NCI-H2227 treated with DMSO at 0.1 percent for 48 hours (cell line): ENCODE measurements around the gene ARHGAP20.
"Not testable (repeated sequence)": the region's sequence is repeated elsewhere in the genome, so short reads cannot be mapped to it uniquely, and the experiment has no call there.

Experiments
- DNase-seq: peaks from one replicate; lab custom pipeline; 2025; lab: John Stamatoyannopoulos, UW

Gene ARHGAP20

DNA sequence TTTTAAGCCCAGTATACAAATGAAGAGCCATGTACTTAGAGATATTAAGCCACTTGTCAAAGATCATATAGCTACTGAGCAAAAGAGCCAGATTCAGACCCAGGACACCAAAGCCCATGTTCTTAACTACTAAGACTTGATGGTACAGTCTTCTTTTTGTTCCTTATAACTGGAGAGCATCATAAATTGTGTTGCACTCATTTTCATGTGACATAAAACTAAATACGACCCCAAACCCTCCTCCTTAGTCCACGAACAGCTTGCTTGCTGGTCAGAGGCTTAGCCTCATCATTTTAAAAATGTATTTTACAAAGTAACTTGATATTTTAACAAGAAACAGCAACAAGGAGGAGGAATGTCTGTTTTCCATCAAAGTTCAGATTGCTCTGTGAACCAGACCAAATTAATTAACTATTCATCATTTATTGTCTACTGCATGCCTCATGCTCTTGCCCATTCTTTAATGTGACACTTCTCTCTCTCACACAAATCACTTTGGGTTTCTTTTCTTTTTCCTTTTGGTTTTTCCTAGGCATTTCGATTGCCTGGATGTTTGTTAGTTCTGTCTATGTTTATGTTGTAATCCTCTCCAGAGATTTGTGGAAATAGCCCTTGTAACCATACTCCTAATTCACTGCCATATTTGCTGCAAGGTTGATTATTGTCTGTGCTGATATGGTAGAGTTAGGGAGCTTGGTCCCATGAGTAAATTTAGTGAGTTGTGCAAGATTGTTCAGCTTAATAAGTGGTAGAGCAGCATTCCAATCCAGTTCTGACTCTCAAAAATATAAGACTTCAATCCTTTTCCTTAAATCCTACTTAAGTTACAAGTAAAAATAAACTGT lies 8.4 kb upstream of the ARHGAP20 start:
- DNase-seq = no peak

DNA sequence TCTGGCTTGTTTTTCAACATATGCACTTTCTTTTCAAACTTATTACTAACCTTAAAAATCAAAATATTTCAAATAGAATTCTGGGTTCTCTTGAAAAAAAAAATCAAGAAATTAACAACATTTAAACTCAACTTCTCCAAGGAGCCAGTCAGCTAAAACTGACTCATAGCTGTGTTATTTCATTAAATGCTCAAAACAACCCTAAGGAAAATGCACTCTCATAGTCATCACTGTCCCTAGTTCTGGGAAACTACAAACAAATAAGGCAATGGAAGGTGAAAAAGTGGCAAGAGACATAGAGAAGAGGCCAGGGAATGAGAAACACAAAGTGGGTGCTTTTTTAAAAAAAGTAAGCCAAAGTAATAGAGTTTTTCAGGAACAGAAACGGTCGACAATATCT lies 4.1 kb upstream of the ARHGAP20 start:
- no peak for DNase-seq

DNA sequence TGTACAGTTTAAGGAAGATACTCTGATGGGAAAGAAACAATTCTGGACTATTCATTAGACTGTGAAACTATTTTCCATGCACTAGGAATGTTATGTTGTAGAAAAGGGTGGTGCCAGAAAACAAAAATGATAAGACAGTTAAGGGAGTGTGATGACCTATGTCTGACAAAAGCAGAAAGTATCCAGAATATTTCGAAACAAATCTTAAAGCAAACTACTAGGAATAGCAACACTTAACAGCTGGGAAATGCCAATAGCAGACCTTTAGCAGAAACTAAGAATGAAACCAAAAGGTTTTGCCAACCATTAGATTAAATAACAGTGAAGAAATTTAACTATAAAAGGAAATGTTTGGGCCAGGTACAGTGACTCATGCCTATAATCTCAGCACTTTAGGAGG lies 3.3 kb upstream of the ARHGAP20 start:
- no peak for DNase-seq

DNA sequence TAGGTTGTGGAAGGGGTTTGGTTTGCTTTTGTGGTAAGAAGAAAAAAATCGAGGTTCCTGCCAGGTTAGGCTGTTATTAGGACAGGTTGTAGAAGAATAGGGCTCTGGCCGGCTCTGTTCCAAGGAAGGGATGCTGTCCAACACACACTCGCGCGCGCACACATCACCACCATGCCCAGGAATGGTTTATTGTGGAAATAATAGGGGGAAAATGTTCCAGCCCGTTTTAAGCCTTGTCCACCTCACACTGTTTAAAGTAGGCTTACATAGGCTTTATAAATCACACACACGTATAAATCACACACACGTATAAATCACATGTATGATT lies 1.2 kb upstream of the ARHGAP20 start:
- DNase-seq = no peak

DNA sequence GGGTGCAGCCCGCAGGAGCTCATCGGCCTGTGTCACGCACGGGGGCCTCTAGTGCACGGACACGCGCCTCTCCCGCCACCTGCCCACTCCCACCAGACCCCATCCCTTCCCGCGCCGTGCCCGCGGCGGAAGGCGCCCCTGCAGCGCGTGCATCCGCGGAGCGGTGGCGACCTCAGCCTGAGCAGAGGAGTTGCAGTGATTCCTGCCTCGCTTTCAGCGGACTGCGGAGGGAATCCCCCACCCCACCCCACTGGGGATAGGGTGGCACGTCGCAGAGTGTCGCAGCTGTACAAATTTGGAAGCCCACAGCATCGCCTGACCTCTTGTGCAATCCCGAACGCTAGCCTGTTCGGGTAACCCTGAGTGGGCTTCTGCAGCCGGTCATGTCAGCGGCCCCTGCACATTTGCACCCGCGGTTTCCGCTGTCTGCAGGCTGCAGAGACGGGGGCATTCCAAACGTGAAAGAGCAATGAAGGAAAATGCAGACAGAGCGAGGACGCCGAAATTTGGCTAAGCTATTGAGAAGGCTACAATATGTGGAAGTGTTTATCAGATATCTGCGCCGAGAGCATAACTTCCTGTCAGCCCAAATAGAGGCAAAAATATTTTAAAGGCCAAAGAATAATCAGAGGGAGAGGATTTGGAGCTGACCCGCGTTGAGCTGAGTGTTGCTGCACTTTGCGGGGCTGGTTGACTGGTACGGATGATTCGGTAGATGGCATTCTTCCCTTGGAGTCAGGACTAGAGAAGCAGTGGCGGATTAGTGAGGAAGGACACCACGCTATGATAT lies 617 bp upstream of the ARHGAP20 start:
- DNase-seq = peak; percentile 75

DNA sequence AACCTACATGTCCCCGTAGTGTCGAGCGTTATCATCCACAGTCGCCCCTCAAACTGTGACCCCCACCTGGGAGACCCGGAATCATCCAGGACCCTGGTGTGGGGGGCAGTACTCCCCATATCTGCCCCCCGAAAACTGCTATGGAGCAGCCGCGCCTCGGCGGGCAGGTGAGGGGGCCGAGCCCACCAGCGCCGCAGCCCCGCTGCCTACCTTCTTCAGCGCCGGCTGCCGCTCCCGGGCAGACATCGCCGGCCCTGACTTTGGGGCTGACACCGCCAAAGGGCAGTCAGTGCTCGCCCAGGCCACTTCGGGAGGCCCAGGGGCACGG lies 825 bp downstream of the ARHGAP20 start:
- no peak for DNase-seq

DNA sequence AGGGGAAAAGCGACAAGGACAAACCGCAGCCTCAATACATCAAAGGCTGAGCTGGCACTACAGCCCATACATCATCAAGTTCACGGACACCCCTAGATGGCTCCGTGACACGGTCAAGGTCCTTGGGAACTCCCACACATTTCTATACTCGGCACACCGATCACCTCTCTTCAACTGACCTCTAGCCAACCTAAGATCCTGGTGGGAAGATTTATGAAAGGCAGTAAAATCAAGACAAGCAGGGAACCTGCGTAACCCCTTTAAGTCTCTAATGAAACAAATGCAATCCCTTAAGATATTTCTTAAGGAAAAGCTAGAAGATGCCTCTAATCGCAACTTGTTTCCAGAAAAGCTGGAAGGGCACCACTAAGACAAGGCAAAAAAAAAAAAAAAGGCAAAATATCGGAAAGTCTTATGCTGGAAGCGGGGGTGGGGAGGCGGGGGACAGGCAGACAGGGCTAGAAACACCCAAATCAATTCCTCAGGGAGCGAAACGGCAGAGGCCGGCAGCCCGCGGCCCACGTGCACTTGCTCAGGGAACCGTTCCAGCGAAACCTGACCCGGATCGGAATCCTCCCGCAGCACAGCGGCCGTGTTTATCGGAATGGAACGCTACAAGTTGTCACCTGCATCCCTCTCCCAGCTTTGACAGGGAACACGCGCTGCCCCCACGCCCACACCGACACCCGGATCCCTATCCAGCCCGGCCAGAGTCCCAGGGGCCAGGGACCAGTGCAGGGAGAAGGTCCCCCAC lies 1.4 kb downstream of the ARHGAP20 start:
- peak; percentile 28 for DNase-seq

DNA sequence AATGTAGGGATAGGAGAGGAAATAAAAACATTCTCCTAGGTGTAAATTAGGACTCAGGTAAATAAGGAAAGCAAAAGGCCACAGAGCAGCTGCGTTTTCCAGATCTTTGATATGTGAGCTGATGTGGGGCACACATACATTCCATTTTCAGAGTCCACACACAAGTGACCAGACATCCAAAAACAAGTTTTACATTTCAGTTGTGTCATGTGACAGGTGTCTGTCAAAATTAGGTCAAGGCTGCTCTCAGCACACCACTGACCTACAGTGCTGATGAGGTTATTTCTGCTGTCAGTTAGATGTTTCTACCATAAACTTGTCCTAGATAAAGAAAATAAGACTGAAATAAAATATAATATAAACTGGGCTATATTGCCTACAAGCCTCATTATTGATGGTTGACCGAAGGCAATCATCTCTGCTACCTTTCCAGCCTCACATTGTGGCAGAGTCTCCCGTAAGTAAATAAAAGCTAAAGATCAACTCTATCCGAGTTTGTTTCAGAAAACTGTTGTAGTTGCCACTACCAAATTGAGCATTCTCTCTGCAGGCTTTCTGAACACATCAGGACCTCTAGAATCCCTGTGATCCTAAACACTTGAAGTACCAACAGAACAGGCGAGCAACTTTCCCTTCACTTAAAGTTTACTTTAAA lies 7.9 kb downstream of the ARHGAP20 start:
- DNase-seq = no peak

DNA sequence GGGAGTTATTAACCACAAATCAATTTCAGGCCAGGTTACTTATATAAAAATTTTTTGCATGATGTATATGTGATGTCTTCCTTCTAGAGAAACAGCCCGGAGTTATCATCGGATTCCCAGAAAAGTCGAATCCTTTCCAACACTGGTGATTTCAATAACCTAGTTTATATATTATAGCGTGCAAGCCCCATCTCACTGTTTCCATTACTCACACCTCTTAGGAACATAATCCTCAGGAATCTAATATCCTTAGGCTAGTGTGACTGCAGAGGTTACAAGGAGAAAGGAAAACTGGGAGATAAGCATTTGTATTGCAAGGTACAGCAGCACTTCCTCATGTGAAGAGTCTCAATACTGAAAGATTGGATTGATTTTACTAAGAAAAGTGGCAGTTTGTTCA lies 20.3 kb downstream of the ARHGAP20 start:
- no peak for DNase-seq

DNA sequence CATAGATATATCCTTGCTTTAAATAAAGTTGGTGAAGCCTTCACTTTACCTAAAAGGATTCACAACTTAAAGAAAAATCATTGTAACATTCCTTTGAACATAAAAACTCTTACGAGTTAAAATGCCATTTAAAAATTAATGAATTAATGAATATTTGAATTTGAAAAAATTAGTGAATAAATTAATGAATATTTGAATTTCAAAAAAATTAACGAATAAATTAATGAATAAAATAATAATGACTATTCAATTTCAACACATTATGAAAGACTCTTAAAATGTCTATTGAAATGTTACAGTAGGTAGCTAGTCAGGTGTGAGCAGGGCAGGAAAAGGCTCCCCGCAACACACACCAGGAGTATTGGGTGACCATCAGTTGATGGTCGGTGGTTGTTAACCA lies 22.9 kb downstream of the ARHGAP20 start:
- no peak for DNase-seq

DNA sequence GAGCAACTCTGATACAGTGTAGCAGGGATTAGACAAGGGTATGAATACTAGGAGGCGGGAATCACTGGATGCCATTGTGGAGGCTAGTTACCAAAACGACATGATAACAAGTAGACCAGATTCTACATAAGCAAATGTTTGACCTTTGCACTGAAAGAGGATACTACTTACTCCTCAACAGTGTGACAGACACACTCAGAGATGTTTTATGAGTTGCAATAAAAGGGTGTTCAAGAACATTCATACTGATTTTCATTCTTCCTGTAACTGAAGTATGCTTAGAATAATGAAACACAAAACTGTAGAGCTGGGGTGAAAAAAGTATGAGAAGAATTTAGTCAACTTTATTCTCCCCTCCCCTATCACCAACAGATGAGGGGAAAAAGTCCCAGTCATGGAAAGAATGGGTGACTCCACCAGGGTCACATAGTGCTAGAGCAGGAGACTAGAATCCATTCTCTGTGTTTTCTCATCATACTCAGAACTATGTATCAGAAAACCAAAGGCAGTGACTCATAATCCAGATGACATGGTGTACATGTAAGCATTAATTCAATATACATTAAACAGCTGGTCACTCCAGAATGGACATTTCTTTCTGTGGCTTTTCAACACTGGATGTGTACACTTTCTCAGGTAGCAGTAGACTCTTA lies 32.8 kb downstream of the ARHGAP20 start:
- no peak for DNase-seq

DNA sequence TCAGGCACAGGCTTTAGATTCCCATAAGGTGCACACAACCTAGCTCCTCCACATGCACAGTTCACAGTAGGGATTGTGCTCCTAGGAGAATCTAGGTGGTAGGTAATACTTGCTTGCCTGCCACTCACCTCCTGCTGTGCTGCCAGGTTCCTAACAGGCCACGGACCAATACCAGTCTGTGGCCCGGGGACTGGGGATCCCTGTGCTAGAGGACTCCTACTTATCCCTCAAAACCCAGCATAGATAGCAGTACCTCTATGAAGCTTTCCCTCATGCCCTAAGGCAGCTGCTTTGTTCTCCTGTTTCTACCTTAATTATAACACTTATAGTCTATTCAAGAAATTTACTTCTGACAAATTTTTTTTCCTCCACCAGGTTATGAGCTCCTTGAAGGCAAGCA lies 36.7 kb downstream of the ARHGAP20 start:
- no peak for DNase-seq

DNA sequence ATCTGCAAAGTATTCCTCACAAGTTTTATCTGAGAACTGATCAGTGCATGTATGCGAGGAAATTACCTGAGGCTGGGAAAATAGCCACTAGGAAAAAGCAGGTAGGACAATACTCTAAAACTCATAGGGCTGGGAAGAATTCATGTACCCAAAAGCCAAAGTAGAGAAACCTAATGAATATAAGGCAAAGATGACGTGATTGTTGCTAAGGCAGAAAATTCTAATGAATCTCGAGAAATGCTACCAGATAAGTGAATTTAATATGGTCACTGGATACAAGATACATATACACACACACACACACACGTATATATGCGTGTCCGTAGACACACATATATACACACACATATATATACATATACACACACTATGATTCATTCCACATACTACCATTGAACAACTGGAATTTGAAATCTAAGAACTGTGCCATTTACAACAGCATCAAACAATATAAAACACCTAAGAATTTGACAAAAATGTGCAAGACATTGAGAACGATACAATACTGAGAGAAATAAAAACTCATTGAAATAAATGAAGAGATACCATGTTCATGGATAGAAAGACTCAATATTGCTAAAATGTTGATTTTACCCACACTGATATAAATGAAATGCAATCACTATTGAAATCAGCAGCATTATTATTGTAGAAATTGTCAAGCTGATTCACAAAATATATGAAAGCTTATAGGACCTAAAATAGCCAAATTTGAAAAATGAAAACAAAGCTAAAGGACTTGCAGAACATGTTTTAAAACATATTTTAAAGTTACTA lies 46.4 kb downstream of the ARHGAP20 start:
- no peak for DNase-seq

DNA sequence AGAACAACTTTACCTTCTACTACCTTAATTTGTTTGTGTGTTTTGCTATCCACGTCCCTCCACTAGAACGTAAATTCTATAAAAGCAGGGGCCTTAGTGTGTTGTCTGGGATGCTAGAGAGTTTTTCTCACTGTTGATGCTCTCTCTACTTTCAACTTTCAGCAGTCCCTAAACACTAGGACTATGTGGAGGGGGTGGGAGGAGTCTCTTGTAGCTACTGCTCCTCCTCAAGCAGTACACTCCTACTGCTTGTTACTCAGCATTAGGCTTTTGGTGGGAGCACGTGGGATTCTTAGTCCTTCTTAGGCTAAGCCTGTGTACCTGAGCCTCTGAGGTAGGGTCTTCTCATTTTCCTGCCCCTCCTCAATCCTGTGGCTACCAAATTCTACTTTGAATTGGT lies 56.3 kb downstream of the ARHGAP20 start:
- DNase-seq = no peak

DNA sequence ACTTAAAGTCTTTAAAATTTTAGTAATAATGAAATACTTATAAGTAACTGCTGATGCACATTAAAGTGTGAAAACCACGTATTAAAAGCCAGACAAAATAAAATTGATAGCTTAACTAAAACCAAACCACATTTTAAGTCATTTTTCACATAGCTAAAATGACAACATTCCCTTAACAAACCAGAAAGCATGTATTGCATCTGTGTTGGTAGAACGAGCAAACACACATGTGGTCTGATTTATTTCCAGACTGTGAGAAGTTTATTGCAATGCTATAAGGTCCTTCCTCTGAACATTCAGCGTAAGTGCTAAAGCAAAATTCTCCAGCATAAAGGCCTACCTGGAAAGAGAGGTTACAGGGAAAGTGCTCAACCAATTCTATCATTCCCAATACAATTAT lies 57.8 kb downstream of the ARHGAP20 start:
- DNase-seq = no peak

DNA sequence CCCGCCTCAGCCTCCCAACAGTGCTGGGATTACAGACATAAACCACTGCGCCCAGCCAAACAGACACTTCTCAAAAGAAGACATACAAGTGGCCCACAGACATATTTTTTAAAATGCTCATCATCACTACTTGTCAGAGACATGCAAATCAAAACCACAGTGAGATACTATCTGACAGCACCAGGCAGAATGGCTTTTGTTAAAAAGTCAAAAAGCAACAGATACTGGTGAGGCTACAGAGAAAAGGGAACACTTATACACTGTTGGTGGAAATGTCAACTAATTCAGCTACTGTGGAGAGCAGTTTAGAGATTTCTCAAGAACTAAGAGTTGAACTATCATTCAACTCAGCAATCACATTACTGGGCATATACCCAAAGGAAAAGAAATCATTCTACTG lies 67.0 kb downstream of the ARHGAP20 start:
- DNase-seq = no peak

DNA sequence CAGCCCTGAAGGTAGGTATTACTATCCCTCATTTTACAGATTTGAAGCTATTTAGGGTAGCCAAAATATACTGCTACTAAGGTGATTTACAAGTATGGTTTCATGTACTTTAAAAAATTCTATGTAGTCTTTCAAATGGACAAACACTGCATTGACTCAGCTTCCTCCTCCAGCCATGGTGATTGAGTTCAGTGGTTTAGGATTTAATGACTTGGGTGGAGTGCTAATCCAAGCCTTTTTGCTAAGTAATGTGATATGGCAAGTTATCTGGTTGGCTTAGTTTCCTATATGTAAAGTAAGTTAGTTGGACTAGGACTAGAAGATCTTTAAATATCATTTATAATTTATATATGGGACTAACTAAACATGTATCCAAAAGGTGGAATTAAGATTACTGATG lies 77.9 kb downstream of the ARHGAP20 start:
- DNase-seq = no peak

DNA sequence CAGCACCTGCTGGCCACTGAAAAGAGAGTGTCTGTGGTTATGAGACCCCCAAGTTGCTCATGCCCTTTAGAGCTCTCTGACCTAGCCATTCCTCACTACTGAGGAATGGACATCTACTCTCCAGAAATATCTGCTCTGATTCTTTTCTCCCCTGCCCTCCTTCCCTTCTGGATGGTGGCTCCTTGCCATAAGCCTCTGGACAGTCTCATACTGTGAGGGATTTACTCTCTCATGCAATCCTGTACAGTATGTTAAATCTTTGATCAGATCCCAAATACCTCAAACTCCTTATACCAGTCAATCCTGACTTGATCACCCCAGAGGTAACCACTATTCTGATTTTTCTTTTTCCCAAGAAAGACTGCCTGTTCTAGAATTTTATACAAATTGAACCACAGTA lies 80.7 kb downstream of the ARHGAP20 start:
- DNase-seq = no peak

DNA sequence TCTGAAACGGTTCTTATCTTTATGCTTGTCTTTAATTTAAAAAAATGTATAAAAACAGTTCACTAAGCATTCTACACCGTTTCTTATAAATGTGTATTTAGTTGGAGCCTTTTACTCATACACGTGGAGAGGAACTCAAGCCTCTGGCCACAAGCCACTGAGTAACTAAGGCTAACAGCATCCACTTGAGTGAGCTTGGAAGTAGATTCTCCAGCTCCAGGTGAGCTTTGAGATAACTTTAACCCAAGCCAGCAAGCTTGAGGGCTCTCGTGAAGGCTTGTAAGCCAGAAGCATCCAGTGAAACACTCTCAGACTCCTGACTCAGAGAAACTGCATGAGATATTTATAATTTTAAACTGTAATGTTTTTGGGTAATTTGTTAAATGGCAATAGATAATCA lies 82.6 kb downstream of the ARHGAP20 start:
- no peak for DNase-seq

DNA sequence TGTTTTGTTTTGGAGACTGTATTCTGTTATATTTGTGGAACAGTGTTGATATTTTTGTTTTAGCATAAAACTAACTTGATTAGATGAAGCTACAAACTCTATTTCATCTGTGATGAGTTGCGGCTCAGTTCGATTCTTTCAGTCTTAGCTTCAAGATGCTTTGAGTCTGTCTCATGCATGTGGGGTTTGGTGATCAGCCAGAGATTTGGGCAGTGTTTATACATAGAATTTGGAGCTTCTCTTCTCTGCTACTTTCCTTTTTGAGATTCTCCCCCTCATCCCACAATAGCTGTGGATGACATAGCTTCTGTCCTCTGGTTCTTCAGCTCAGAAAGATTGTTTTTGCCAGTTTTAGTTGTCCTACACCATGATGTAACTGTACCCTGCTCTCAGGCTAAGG lies 90.4 kb downstream of the ARHGAP20 start:
- no peak for DNase-seq

DNA sequence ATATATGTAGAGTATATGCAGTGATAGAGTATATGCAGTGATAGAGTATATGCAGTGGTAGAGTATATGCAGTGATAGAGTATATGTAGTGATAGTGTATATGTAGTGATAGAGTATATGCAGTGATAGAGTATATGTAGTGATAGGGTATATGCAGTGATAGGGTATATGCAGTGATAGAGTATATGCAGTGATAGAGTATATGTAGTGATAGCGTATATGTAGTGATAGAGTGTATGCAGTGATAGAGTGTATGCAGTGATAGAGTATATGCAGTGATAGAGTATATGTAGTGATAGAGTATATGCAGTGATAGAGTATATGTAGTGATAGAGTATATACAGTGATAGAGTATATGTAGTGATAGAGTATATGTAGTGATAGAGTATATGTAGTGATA lies 92.9 kb downstream of the ARHGAP20 start:
- not testable (repeated sequence) for DNase-seq
